HG03521 (cell line): ENCODE results near the gene POU3F2.

Experiments
- ATAC-seq: cut with Tn5 transposase; IDR thresholded peaks from one replicate; pipeline ENCODE4 v1.9.1; 2021; ENCODE audit warnings: mild to moderate bottlenecking, moderate library complexity; ENCODE audit not compliant: unreplicated experiment

The POU3F2 gene

DNA sequence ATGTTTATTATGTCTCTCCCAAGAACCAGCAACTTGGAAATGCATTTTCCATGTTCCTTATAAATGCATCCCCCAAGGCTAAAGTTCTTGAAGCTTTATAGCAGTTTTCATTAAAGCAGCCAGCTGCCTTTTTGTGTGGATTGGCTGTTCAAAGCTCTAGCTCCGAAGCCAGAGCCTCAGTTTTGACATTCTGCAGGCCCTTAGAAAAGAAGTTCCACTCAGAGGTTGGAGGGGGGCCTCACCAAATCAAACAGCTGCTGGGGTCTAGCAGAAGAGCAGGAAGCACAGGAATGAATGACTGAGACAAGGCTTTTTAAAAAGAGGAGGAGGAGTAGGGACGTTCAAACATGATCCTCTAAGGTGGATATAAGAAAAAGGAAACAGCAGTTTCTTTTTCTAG lies 4.2 kb upstream of the POU3F2 start:
- ATAC-seq, result no peak

DNA sequence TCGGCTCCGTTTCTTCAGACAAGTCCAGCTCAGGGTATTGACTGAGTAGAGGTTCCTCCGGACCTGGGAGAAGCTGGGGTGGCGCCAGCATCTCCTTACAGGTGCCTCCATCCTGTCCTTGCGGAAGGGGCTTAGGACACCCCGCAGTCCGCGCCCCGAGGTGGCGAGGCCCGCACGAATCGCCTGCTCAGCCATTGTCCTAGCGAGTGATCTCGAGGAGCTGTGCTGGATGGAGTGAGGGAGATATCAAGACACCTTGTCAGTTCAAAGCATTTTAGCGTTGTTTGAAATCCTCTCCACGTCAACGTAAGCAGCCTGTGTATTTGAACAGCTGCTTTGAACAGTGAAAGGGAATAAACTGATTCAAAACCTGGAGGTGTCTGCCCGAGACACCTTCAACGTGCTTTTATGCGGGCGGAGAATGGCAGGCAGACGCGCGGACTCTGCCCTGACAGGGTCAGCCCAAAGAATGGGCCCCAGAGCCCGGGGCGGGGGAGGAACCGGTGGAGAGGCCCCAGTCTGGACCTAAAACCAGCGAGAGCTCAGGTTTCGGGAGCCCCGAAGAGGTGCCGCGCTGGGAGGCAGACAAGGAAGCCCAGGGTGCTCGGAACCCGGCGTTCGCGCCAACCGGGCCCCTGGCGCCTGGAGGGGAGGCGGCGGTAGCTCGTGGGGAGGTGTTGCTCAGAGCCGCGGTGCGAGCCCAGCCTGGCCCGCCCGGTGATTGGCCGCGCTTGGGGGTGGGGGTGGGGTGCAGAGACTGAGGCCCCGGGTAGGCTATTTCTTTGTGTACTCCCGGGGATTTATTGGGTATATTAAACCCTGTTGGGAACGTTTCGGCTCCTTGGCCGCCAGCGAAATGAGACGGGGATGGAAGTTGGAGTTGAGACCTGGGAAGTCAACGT lies 3.1 kb upstream of the POU3F2 start:
- ATAC-seq, result no peak

DNA sequence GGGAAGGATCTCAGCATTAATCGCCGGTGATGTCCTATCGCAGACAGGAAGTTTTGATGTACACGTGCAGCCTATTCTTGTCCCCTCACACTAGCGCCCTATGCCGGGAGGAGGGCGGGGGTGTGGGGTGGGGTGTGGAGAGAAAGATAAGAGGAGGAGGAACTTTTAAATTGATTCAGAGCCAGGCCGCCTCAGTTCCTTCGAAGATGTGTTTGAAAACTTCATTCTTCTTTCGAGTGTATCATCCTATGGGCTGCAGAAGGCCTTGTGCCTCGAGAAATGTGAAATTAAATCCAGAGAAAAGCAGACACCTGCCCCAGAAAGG lies 2.5 kb upstream of the POU3F2 start:
- ATAC-seq, result no peak

DNA sequence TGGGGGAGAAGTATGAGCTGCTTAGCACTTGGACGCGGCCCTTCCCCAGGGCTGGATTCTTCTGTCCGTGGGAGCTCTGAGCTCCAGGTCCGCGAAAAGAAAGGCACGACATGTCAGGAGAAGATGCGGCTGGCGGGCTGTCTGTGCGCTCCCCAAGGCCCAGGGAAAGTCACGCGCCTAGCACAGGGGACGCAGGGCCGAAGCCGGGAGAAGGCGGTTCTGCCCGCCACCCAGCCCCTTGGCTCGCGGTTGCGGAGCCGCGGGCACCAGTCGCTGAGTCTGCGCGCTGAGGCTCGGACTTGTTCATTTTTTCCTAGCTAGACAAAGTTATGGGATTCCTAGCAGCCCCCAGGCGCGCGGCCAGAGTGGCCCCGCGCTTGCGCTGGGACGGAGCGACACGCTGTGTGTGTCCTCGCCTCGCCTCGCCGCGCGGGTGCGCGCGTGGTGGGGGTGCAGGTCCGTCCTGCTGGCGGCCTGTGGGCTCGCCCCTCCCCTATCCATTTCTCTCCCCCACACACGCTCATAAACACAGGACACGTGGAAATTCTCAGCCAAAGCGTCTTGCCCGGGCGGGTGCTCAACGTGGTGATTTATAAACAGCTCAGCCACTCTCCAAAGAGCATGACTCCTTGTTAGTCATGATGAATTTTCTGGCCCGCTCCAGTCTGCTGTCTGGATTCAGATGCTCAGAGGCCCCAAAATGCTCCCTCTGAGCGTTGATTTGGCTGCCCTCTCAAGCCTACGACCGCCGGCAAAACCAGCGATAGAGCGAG lies 1.9 kb upstream of the POU3F2 start:
- no peak for ATAC-seq

DNA sequence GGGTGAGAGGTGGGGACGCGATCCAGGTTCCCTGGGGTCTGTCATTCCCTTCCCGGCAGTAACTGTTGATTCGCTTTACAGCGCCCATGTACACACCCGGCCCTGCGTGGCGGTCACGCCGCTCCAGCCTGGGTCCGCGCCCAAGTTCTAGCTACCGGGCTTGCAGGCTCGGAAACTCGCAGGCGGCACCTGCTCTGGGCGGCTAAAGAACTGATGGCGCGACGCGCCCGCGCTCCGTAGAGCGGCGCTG lies 1.4 kb upstream of the POU3F2 start:
- ATAC-seq, result no peak

DNA sequence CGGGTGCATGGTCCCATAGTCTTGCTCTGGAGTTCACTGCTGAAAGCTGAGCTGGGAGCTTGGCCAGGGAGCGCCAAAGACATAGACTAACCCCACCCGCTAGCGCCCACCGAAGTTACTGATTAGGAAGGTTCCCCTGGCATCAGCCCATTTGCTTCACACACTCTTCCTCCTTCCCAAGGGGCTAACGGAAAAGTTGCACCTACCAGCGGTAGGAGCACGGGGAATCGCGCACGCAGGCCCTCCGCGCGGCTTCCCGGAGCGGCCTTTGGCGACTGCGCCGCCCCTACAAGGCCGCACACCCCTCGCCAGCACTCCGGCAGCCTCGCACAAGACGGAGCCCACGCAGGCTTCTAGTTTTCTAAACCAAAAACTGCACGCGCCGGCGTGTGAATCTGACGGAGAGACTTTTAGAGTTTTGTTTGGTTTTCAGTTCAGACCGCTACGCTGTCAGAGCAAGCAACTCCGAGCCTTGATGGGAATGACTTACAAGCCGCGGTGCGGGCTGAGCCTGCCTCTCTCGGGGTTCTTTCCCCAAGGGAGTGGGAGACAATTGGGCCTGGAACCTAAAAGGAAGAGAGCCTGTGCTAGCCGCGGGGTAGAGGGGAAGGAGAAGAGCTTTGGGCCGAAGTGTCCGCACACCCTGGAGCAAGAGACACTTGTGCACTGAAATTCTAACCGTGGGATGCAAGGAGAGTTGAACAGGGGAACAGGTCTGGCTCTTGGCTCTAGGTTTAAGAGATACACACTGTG lies 891 bp upstream of the POU3F2 start:
- no peak for ATAC-seq

DNA sequence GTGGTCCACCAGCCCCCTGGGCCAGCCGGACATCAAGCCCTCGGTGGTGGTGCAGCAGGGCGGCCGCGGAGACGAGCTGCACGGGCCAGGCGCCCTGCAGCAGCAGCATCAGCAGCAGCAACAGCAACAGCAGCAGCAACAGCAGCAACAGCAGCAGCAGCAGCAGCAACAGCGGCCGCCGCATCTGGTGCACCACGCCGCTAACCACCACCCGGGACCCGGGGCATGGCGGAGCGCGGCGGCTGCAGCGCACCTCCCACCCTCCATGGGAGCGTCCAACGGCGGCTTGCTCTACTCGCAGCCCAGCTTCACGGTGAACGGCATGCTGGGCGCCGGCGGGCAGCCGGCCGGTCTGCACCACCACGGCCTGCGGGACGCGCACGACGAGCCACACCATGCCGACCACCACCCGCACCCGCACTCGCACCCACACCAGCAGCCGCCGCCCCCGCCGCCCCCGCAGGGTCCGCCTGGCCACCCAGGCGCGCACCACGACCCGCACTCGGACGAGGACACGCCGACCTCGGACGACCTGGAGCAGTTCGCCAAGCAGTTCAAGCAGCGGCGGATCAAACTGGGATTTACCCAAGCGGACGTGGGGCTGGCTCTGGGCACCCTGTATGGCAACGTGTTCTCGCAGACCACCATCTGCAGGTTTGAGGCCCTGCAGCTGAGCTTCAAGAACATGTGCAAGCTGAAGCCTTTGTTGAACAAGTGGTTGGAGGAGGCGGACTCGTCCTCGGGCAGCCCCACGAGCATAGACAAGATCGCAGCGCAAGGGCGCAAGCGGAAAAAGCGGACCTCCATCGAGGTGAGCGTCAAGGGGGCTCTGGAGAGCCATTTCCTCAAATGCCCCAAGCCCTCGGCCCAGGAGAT lies 1.0 kb downstream of the POU3F2 start:
- ATAC-seq, result no peak

DNA sequence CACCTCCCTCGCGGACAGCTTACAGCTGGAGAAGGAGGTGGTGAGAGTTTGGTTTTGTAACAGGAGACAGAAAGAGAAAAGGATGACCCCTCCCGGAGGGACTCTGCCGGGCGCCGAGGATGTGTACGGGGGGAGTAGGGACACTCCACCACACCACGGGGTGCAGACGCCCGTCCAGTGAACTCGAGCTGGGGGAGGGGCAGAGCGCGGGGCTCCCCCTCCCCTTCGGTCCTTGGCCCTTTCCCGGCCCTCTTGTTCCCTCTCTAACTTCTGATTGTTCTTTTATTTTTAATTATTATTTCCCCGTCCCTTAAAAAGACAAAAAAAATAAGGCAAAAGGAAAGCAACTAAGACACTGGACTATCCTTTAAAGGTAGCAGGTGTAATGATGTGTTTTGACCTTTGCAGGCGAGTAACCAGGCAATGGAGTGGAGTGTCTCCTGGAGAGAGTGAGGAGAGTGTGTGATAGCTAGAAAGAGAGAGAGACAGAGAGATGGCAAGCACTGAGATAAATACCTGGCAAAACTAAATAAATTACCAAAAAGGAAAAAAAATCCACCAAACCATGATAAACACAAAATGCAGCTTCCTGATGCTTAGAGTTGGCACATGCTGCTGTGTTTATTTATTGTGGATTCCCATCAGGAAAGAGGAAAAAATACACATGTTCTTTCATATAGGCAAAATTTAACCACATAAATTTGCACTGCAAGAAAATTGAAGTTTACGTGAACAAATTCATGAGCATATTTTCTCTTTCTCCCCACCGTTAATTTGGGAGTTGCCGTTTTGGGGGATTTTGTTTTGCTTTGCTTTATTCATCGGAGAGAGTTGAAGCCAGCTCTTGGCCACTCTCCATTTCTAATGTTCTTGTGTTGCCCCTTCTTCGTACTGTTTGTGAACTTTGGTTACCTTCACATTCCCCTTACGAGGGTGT lies 1.9 kb downstream of the POU3F2 start:
- no peak for ATAC-seq

DNA sequence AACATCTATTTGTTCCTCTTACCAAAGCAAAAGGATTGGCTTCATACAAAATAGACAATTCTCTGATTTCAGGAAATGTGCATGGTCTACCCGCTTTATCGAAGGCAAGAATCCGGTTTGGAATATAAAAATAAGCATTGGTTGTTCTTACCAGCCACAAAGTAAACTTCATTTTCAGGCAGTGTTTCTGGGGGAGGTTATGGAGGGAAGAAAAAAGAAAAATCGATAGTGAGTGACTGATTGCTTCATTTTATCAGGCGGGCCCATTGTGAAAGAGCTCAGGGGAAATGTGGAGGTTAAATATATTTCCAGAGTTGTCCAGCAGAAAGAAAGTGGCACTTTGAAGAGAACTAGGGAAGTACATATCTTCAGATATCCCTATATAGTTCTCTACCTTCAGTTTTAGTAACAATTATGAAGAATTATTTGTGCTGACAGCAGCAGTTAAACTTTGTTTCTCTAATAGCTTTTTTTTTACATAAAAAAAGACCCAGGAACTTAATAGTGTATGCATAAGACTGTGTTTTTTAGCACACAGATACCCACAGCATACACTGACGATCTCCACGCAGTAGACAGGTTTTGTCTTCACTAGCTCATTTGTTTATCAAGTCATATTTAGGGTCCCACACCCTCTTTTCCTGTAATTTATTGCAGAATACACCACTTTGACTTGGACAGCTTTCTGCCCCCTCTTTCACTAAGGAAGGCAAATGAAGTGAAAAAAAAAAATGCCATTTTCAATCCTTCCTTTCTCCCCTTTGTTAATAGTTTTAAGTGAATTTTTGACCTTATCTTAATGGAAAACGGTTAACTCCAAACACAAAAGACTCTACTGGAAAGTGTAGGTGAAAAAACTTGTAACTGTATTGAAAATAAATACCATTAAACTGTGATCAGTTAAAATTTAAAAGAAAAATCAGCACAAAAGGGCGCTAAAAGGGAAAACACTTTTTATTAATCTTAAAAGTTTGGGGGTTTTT lies 2.9 kb downstream of the POU3F2 start:
- ATAC-seq, result no peak

DNA sequence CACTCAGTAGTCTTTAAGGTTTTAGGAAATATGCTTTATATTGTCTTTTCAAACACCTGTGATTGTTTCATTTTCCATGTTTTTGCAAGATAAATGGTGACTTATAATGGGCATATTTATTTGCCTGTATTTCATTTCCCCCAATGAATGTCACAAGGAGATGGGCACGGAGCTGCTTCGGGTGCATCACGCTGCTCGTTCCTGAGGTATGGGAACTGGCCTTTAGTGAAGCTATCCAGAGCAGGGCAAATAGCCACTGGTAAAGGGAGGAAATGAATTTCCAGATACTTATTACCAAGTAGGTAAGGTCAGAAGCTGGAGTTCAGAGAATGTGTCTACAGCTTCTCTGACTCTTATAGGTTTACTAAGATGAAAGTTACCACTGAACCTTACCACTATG lies 3.7 kb downstream of the POU3F2 start:
- no peak for ATAC-seq

DNA sequence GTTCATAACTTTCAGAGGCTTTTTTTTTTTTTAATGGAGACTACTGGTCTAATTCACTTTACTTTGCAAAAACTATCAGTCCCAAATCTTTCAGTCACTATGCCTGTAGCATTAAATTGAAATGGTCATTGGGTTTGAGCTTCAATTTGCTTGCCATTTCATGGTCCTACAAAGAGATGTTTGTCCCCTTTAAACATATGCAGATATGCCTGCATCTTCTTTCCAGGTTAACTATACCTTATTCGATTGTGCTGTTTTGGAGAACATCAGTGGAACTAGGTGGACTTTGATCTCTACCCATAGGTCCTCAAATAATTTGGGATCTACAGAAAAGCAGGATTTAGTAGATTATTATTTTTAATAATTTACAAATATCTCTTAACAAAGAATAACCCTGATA lies 4.6 kb downstream of the POU3F2 start:
- ATAC-seq, result no peak

DNA sequence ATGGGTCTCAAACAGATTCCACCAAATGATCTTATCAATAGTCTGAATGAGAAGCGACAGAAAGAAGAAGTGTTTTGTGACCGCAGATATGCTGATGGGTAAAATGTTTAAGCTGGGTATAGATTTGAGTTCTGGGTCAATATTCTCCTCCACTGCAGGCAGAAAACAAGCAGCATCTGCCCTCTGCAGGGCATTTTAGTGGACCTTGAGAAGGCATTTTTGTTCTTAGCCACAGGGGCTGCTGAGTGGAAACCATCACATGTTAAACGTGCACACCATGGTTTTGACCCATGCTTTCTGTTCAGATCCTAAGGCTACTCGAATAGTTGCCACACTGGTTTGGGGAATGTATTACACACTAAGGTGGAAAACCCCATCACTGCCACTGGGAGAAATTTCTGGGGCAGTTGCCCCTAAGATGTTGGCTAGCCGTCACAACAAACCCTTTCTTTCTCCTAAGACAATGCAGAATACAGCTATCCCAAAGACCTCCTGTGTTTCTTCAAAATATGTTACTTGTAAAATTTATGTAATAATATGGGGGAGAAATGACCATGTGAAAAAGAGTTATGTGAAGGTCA lies 5.5 kb downstream of the POU3F2 start:
- no peak for ATAC-seq

DNA sequence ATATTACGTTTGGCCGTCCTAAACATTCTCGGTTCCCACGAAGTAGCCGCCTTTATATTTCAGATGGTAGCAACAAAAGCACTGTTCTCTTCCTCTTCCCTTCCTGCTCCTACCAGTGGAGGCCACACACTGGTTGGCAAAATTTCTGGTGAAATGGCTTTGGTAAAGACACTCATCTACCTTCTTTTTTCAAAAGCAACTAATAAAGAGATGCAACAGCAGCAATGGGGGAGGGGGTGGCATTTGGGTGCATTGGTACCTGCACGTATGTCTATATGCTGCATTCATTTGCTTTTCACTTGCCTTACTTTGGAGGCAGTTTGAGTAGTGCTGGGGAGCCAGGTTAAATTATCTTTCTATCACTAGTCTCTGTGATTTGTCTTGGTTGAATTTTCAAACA lies 6.0 kb downstream of the POU3F2 start:
- ATAC-seq, result no peak

DNA sequence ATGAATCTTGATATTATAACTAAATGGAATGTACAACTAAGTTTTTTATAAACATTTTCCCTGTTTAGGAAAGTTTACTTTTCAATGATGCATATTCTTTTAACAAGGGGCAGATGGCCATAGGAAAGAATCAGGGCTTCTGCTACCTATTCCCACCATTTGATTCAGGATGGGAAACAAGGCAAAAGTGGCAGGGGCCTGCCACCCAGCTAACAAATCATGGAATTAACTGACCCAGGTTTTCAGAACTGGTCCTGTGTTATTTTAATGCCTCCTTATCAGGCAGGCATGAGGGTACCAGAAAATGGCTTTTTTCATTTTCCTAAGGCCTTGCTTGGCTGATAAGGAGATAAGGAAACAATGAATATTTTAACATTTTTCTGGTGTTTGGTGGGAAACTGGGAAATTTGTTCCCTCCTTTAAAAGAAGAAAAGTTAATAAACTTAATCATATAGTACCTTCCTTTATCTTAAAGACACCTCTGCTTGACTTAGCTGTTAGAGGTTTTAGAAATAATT lies 6.7 kb downstream of the POU3F2 start:
- no peak for ATAC-seq

DNA sequence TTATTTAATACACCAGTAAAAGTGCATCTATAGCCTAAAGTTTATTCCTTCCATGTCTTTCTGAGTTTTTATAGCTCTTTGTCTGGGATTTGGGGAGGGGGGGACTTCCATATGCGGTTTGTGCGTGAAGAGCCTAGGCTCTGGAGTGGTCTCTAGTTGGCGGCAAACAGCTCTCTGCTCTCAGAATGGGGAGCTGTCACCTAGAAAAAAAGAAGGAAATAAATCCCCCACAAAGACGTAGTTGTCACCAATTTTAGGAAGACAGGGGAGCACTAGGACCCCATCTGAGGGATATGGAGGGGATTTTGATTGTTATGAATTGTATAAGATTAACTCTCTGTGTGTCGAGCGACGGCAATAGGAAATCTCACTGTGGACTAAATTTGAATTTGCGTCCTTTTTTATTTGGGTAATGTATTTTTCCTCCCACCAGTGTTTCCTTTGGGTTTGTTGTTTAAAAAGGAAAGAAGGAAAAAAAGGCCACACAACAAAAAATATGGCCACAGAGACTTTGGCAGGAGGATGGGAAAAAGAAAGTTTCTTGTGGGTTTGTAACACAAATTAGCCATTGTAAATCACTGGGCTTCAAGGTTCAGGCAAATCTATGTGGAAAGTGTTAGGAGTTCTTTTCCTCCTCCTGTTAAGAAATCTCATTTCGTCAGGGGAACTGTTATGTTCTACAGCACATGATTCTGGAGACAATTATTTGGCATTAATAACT lies 7.4 kb downstream of the POU3F2 start:
- no peak for ATAC-seq

DNA sequence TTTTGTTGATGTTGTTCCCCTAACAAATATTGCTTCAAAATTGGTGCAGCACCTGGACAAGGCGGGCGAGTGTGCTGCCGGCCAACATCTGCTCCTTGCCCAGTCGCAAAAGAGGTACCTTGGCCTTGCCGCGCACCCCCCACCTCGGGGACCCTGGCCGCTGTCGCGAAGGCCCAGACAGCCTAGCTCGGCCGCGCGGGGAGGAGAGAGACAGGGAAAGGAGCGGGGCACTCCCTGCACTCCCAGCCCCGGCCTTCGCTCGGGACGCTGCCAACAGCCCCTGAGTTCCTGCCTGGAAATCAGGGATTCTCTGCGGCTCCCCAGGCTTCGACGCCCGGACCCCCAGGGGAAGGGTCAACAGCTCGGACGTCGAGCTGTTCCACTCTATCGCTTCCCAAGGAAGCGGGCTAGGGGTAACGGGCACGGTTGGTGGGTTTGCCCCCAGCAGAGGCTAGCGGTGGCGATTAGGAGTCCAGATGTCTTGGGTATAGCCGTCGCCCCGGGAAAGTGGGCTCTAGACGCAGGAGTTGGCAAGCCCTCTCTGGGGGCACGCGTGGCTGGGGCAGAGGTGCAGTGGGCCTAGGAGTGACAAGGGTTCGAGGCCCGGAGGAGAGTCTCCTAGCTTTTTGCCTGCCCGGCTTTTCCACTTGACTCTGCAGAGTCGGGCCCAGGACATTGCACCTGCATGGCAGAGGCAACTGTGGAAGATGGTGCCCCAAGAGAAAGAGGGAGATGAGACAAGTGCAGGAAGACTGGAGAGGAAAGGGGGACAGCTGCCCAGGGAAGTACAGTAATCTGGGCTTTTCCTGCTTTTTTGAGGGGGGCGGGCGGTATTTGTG lies 8.2 kb downstream of the POU3F2 start:
- no peak for ATAC-seq
